ENCODE measurements around the gene LFNG. TPM values are rescaled to one million over a fixed set of nuclear protein-coding genes. Genes with fewer than 3 reads are reported as not detected.

The LFNG gene
- total and polyA plus RNA-seq, 2 of the 13 experiments (the other 11 are each of a cell fraction or from before 2014, with no cell fraction given): 0.44 to 1.5 TPM

GRCh38 chr7:2540133-2540532 is 20.6 kb downstream of the LFNG start:
- Histone ChIP-seq H3K4me3 (replicated peaks in 1 of 3; ENCODE audit: insufficient read depth in 1 of 3, low read depth in 2 of 3, low read length in 3 of 3) (no peak overlapping the region), H3K79me2 (ENCODE audit: insufficient read depth, low read length) (no peaks in the 10 kb centered on the region), H3K4me1 (ENCODE audit: insufficient read depth, low read length) (no peaks in the 10 kb centered on the region), H3K27me3 (ENCODE audit: control insufficient read depth in 1 of 2, insufficient read depth in 2 of 2, low read length in 2 of 2) (no peaks in the 10 kb centered on the region), H3K4me2 (ENCODE audit: low read depth, low read length) (no peak overlapping the region), H3K9me3 (ENCODE audit: low read length) (no peaks in the 10 kb centered on the region), H3K36me3 (replicated peaks in 1 of 2; ENCODE audit: control insufficient read depth in 1 of 2, insufficient read depth in 2 of 2, low read length in 2 of 2) (peaks cover 15 to 23% of the 10 kb centered on the region in 2 experiments; a peak in 4 of 5 replicates), H4K20me1 (ENCODE audit: insufficient read depth, low read length) (no peaks in the 10 kb centered on the region), H3K27ac (ENCODE audit: extremely low read length, insufficient read depth, low read length) (no peak overlapping the region), H3K9ac (ENCODE audit: insufficient read depth, low read depth, low read length) (no peak overlapping the region), H2AFZ (ENCODE audit: low read length) (no peak overlapping the region)
- ChIA-PET CTCF (ENCODE audit: low intra/inter-chr PET ratio, low total read pairs) (no interaction called here), POLR2A (no interaction called here)
- in situ Hi-C loops (cut with HindIII; ENCODE audit: extremely low pct_ligation_motif_present, low pct_unique_long_range_greater_than_20kb): no loop called here
- 96% methylated on average over 5 of the region's 7 CpGs for WGBS (ENCODE audit: low lambda C conversion rate)
- TF ChIP-seq SMAD9 (CRISPR knock-in tag; IDR thresholded peaks at IDR 0.05) (no peak), ZFP1 (CRISPR knock-in tag; IDR thresholded peaks at IDR 0.05) (no peak), ZNF20 (CRISPR knock-in tag; IDR thresholded peaks at IDR 0.05) (no peak), ZBTB38 (CRISPR knock-in tag; IDR thresholded peaks at IDR 0.05) (no peak), U2AF2 (IDR thresholded peaks at IDR 0.05; ENCODE audit: low read depth, low read length) (no peak), HNRNPL (IDR thresholded peaks at IDR 0.05; ENCODE audit: low read depth, low read length) (no peak), ZFP62 (CRISPR knock-in tag; IDR thresholded peaks at IDR 0.05) (no peak), THAP9 (CRISPR knock-in tag; IDR thresholded peaks at IDR 0.05; ENCODE audit: borderline replicate concordance) (no peak), RBM39 (IDR thresholded peaks at IDR 0.05; ENCODE audit: low read depth, low read length, poor library complexity, severe bottlenecking) (no peak), ZEB1 (IDR thresholded peaks at IDR 0.05; ENCODE audit: insufficient replicate concordance, low read depth) (no peak), NFAT5 (CRISPR knock-in tag; IDR thresholded peaks at IDR 0.05) (no peak), ZNF546 (CRISPR knock-in tag; conservative IDR thresholded peaks at IDR 0.05) (no peak), NR2C2 (CRISPR knock-in tag; IDR thresholded peaks at IDR 0.05; ENCODE audit: borderline replicate concordance) (no peak), ZNF614 (CRISPR knock-in tag; IDR thresholded peaks at IDR 0.05; ENCODE audit: borderline replicate concordance) (no peak), TFDP1 (CRISPR knock-in tag; IDR thresholded peaks at IDR 0.05; ENCODE audit: borderline replicate concordance) (no peak), ATRX (CRISPR knock-in tag; IDR thresholded peaks at IDR 0.05; ENCODE audit: borderline replicate concordance) (no peak), ZSCAN22 (CRISPR knock-in tag; IDR thresholded peaks at IDR 0.05) (no peak)
- DNase-seq (ENCODE audit: low spot score) (no peak), ATAC-seq (no peak), FAIRE-seq (no peak)
- BruUV-seq (replicated peaks): no TSS peak
- intact Hi-C loops (cut with micrococcal nuclease; ENCODE audit: unreplicated experiment): no loop called here

All from HepG2 (cell line).